OCI-LY3 (cell line): ENCODE data around the gene TLK1.

Experiments used
- H2AFZ ChIP-seq: fragments of 200-600, 300-600 bp; shearing (Covaris generic); 2 replicates; pipeline ENCODE4 v1.6.0; 2014; ENCODE audit warnings: antibody characterized with exemption, low read depth, low read length
- H3K27ac ChIP-seq: fragments of 200-600, 300-600 bp; sonication (generic); 2 replicates; pipeline ENCODE4 v1.5.1; 2014; ENCODE audit warnings: mild to moderate bottlenecking, low read length, moderate library complexity, mixed read lengths
- H3K27me3 ChIP-seq: fragments of 200-600, 300-600 bp; sonication (generic); 2 replicates; pipeline ENCODE4 v1.6.1; 2014; ENCODE audit warnings: low read depth, low read length, mixed read lengths
- H3K36me3 ChIP-seq: fragments of 200-600, 300-600 bp; sonication (generic); replicated peaks from 2 replicates; pipeline ENCODE3; 2014; ENCODE audit warnings: low read depth, low read length, mixed read lengths
- H3K4me1 ChIP-seq: fragments of 300-600, 200-600 bp; sonication (generic); 2 replicates; pipeline ENCODE4 v1.6.1; 2014; ENCODE audit warnings: low read length, mixed read lengths
- H3K4me2 ChIP-seq: fragments of 200-600, 300-600 bp; sonication (generic); 2 replicates; pipeline ENCODE4 v1.6.1; 2014; ENCODE audit warnings: low read length, mixed read lengths
- H3K4me3 ChIP-seq: fragments of 300-600, 200-600 bp; sonication (generic); 2 replicates; pipeline ENCODE4 v1.5.1; 2014; ENCODE audit warnings: antibody characterized with exemption, mild to moderate bottlenecking, low read length, moderate library complexity
- H3K79me2 ChIP-seq: fragments of 300-600, 200-600 bp; shearing (Covaris generic); 2 replicates; pipeline ENCODE4 v1.6.1; 2014; ENCODE audit warnings: mild to moderate bottlenecking, low read length, mixed read lengths
- H3K9ac ChIP-seq: fragments of 300-600, 200-600 bp; shearing (Covaris generic); 2 replicates; pipeline ENCODE4 v1.6.0; 2014; ENCODE audit warnings: mild to moderate bottlenecking, low read length, moderate library complexity
- H3K9me3 ChIP-seq: fragments of 200-600, 300-600 bp; shearing (Covaris generic); 2 replicates; pipeline ENCODE4 v1.6.1; 2014; ENCODE audit warnings: low read length, mixed read lengths; ENCODE audit not compliant: insufficient read depth
- H4K20me1 ChIP-seq: fragments of 200-600, 300-600 bp; sonication (generic); 2 replicates; pipeline ENCODE4 v1.6.1; 2016; ENCODE audit warnings: low read length, mixed read lengths; ENCODE audit not compliant: insufficient read depth
- EZH2phosphoT487 ChIP-seq: fragments of 200-600 bp; shearing (Covaris generic); IDR thresholded peaks from 2 replicates; pipeline ENCODE4 v1.6.1; 2018; ENCODE audit warnings: antibody characterized with exemption, mixed run types, low read depth
- TF ChIP-seq, protein P1 (sequence below): fragments of 200-600, 300-600 bp; sonication (generic); IDR thresholded peaks from 2 replicates; pipeline ENCODE4 v1.5.1; 2014; ENCODE audit warnings: antibody characterized with exemption, low read length, low read depth

The TLK1 gene

DNA sequence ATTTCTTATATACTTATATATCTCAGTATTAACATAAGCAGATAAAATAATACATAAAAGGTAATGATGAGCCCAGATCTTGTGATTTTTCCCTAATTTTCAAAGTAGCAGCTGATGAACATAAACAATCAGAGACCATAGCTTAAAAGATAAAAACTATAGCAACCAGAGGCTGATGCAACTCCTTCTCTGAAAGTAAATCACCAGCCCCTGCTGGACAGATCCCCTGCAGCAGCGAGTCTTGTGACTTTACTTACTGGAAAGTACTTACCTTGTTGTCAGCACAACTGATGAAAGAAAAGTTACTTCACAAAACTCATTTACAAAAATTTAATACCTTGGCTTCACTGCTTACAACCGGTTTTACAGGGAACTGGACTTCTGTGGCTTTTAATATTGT is 164.4 kb downstream of the TLK1 start:
- no peak overlapping the region for H2AFZ ChIP-seq
- H3K27ac ChIP-seq: no peak overlapping the region
- no peaks in the 10 kb centered on the region for H3K4me1 ChIP-seq
- no peak overlapping the region for H3K9ac ChIP-seq
- H3K9me3 ChIP-seq: no peaks in the 10 kb centered on the region
- H3K4me3 ChIP-seq: no peak overlapping the region
- H4K20me1 ChIP-seq: no peaks in the 10 kb centered on the region
- H3K36me3 ChIP-seq: peaks cover 29% of the 10 kb centered on the region
- no peaks in the 10 kb centered on the region for H3K27me3 ChIP-seq
- H3K4me2 ChIP-seq: no peak overlapping the region
- no peaks in the 10 kb centered on the region for H3K79me2 ChIP-seq
- TF ChIP-seq EZH2phosphoT487: no peak
- TF ChIP-seq, protein P1, sequence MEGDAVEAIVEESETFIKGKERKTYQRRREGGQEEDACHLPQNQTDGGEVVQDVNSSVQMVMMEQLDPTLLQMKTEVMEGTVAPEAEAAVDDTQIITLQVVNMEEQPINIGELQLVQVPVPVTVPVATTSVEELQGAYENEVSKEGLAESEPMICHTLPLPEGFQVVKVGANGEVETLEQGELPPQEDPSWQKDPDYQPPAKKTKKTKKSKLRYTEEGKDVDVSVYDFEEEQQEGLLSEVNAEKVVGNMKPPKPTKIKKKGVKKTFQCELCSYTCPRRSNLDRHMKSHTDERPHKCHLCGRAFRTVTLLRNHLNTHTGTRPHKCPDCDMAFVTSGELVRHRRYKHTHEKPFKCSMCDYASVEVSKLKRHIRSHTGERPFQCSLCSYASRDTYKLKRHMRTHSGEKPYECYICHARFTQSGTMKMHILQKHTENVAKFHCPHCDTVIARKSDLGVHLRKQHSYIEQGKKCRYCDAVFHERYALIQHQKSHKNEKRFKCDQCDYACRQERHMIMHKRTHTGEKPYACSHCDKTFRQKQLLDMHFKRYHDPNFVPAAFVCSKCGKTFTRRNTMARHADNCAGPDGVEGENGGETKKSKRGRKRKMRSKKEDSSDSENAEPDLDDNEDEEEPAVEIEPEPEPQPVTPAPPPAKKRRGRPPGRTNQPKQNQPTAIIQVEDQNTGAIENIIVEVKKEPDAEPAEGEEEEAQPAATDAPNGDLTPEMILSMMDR: no peak

DNA sequence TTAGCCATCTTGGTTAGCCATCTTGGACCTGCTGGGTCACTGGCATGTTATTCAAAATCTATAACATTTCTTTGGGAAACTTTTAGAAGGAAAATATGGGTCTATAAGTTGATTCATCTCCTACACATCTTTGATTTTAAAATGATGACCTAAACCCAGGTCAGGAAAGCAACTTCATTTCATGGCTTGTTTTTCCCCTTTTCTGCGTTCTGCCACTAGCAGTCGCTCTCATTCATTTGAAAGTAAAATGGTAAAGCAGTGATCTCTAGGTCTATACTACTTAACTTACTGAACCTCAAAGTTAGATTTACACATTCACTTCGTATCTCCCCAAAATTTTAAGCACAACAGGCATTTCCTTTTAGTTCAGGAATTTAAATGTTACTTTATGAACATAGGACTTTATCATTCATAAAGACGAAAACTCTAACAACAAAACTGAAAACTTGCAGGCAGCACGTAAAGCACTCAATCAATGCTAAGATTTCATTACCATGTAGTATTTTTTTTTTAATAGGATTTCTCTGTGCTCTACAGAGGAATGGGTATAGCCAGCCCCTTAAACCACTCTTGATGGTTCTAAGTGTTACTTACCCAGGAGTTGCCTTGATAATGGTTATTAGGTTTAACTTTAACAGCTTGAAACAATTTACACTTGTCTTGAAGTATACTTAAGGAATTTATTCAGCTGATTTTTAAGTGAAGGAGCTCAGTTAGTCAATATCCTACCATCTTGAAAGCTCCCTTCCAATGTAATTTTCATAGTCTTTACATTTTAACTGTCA is 169.1 kb downstream of the TLK1 start:
- Histone ChIP-seq H3K36me3 (peaks cover 36% of the 10 kb centered on the region), H3K27ac (no peak overlapping the region)

DNA sequence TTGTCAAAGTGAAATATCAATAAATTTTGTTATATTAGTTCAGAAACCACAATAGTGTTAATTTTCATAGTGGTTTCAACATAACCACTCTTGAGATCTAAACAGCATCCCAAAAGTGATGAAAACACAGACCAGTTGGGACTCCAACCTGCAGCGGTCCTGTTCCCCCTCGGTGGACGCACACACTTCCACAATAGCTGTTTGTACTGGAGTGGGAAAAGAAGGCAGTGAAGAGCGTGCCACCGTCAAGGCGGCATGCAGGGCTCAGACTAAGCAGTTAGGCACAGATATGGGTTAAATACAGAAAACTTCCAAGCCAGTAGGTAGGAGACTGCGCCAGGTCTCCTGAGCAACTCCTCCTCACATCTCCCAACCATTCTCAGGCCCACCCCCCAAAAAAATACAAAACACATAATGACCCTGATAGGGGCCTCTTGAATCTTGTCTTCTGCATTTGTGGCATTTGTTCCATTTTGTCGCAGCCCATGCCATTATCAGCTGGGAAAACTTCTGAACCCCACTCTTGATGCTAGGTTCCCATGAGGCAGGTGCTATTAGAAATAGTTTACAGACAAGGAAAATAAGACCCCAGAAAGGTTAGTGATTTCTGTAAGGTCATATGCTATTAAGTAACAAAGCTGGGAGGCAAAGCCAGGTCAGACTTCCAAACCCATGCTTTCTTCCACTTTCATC is 174.0 kb downstream of the TLK1 start:
- H3K9me3 ChIP-seq: no peaks in the 10 kb centered on the region
- H3K4me2 ChIP-seq: no peak overlapping the region
- H3K9ac ChIP-seq: no peak overlapping the region
- H3K27me3 ChIP-seq: no peaks in the 10 kb centered on the region
- TF ChIP-seq EZH2phosphoT487: no peak
- no peak overlapping the region for H3K27ac ChIP-seq
- H3K79me2 ChIP-seq: no peaks in the 10 kb centered on the region
- H3K36me3 ChIP-seq: peaks cover 12% of the 10 kb centered on the region
- no peaks in the 10 kb centered on the region for H4K20me1 ChIP-seq
- no peak overlapping the region for H2AFZ ChIP-seq
- no peaks in the 10 kb centered on the region for H3K4me1 ChIP-seq
- no peak overlapping the region for H3K4me3 ChIP-seq

More for the DNA sequence above, 169.1 kb downstream of the TLK1 start:
- TF ChIP-seq EZH2phosphoT487: no peak
- TF ChIP-seq, protein P1: peak; percentile 63
- H3K4me3 ChIP-seq: no peak overlapping the region
- no peak overlapping the region for H2AFZ ChIP-seq
- no peaks in the 10 kb centered on the region for H3K4me1 ChIP-seq
- H3K27me3 ChIP-seq: no peaks in the 10 kb centered on the region
- no peaks in the 10 kb centered on the region for H3K9me3 ChIP-seq
- H3K4me2 ChIP-seq: no peak overlapping the region
- H3K9ac ChIP-seq: no peak overlapping the region
- H3K79me2 ChIP-seq: no peaks in the 10 kb centered on the region
- no peaks in the 10 kb centered on the region for H4K20me1 ChIP-seq

DNA sequence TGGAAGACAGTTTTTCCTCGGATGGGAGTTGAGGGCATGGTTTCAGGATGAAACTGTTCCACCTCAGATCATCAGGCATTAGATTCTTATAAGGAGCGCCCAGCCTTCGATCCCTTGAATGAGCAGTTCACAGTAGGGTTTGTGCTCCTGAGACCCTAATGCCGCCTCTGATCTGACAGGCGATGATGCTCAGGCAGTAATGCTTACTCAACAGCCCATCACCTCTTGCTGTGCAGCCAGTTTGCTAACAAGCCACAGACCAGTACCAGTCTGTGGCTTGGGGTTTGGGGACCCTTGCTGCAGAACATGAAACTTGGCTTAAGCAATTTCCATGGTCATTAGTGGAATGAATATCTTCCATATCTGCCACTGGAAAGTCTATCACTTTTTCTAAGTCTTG is 175.3 kb downstream of the TLK1 start:
- TF ChIP-seq EZH2phosphoT487: no peak
- TF ChIP-seq, protein P1: no peak
- Histone ChIP-seq H3K9me3 (no peaks in the 10 kb centered on the region), H3K79me2 (no peaks in the 10 kb centered on the region), H3K36me3 (peaks cover 3% of the 10 kb centered on the region), H3K4me2 (no peak overlapping the region), H3K27me3 (no peaks in the 10 kb centered on the region), H3K4me1 (no peaks in the 10 kb centered on the region), H4K20me1 (no peaks in the 10 kb centered on the region), H3K27ac (no peak overlapping the region), H2AFZ (no peak overlapping the region), H3K4me3 (no peak overlapping the region), H3K9ac (no peak overlapping the region)
